Right lobe of liver (tissue), 4 donors: Measurements from ENCODE around the gene SAMD1.

Experiments
- POLR2A ChIP-seq: fragments of 450-650 bp; IDR thresholded peaks from one replicate; pipeline ENCODE4 v1.6.1; 2017; ENCODE audit warnings: antibody characterized with exemption, mild to moderate bottlenecking
- TF ChIP-seq, protein P1 (sequence below), 4 donors: fragments of 200-600 bp in 3 of 4; fragments of 450-650 bp in 1 of 4; IDR thresholded peaks; one replicate each; pipeline versions ENCODE4 v1.5.1 to v1.8.0; 2016 to 2022; ENCODE audit warnings: antibody characterized with exemption in 4 of 4, mild to moderate bottlenecking in 2 of 4
- donor health status: DM: no; HTN: no; CAD: no.
- donor health status: DM: no; HTN: no; CAD: no.
- donor health status: DM: no; HTN: yes; CAD: no.

DNA sequence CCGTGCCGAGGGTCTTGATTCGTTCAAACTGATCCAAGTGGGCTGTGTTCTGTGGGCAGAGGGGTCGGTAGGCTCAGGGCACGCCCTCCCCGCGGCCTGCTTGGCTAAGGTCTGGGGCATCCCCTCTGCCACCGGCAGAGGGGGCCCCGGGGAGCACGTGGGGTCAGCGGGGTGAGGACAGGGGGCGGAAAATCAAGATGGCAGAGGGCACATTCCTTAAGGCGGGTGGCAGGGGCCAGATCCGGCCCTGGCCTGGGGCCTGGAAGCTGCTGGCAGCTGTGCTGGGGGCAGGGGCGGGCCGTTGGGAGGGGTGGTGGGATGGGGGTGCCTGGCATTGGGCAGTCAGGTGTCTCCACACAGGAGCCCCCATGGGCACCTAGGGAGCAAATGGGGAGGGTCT lies 16.3 kb upstream of the SAMD1 start:
- no peak for TF ChIP-seq POLR2A
- TF ChIP-seq, protein P1, sequence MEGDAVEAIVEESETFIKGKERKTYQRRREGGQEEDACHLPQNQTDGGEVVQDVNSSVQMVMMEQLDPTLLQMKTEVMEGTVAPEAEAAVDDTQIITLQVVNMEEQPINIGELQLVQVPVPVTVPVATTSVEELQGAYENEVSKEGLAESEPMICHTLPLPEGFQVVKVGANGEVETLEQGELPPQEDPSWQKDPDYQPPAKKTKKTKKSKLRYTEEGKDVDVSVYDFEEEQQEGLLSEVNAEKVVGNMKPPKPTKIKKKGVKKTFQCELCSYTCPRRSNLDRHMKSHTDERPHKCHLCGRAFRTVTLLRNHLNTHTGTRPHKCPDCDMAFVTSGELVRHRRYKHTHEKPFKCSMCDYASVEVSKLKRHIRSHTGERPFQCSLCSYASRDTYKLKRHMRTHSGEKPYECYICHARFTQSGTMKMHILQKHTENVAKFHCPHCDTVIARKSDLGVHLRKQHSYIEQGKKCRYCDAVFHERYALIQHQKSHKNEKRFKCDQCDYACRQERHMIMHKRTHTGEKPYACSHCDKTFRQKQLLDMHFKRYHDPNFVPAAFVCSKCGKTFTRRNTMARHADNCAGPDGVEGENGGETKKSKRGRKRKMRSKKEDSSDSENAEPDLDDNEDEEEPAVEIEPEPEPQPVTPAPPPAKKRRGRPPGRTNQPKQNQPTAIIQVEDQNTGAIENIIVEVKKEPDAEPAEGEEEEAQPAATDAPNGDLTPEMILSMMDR (IDR thresholded peaks at IDR 0.05): no peak
